ENCODE measurements around the gene SEZ6L.

GRCh38 chr22:26330971-26331625 is 161.8 kb downstream of the SEZ6L start:
- peak; percentile 87 for TF ChIP-seq CTCF (IDR thresholded peaks at IDR 0.05; ENCODE audit: insufficient read depth, low read length)
- no peak for TF ChIP-seq POLR2AphosphoS5 (IDR thresholded peaks at IDR 0.05; ENCODE audit: low read depth)
- TF ChIP-seq REST (IDR thresholded peaks at IDR 0.05; ENCODE audit: insufficient replicate concordance, low read depth) = no peak
